NCI-H524 treated with DMSO at 0.1 percent for 48 hours (cell line): ENCODE measurements around the gene LSM14B.
A peak's percentile ranks its signal among the peaks of the same experiment; 100 is the strongest.

Experiments
- DNase-seq: peaks from one replicate; lab custom pipeline; 2025; lab: John Stamatoyannopoulos, UW

LSM14B gene

DNA sequence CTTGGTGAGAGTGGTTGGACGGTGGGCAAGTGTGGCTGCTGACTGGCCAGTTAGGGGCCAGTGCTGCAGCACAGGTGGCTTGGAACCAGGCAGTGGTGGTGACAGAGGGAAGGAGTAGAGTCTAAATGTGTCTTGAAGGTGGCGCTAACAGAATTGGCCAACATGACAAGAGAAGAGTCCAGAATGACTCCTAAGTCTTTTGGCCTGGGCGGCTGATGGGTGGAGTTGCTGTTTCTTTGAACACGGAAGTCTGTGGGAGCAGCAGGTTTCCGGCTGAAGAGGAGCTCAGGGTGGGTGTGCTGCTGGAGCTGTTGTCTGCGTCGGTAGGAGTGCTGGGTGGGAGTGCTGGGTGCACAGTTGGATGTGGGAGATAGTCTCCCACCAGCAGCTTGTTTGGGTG lies 10.1 kb downstream of the LSM14B start:
- DNase-seq: no peak

- no peak for DNase-seq
These were observed 11.0 kb downstream of the LSM14B start for GRCh38 chr20:62133051-62133845.

GRCh38 chr20:62133864-62134263 lies 11.6 kb downstream of the LSM14B start:
- DNase-seq: no peak

DNA sequence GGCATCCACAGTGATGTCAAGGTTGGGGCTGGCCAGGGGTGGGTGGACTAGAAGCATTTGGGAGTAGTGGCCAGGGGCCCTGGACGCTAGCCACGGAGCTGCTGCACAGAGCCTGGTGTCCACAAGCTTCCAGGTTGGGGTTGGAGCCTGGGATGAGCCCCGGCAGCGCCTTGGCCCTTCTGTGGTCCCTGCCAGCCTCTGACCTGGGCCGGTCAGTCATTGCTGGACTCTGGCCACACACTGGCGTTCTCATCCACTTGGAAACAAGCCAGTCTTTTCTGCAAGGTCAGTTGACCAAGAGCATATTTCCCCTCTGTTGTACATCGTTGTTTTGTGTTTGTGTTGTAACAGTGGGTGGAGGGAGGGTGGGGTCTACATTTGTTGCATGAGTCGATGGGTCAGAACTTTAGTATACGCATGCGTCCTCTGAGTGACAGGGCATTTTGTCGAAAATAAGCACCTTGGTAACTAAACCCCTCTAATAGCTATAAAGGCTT lies 12.5 kb downstream of the LSM14B start:
- DNase-seq: no peak

DNA sequence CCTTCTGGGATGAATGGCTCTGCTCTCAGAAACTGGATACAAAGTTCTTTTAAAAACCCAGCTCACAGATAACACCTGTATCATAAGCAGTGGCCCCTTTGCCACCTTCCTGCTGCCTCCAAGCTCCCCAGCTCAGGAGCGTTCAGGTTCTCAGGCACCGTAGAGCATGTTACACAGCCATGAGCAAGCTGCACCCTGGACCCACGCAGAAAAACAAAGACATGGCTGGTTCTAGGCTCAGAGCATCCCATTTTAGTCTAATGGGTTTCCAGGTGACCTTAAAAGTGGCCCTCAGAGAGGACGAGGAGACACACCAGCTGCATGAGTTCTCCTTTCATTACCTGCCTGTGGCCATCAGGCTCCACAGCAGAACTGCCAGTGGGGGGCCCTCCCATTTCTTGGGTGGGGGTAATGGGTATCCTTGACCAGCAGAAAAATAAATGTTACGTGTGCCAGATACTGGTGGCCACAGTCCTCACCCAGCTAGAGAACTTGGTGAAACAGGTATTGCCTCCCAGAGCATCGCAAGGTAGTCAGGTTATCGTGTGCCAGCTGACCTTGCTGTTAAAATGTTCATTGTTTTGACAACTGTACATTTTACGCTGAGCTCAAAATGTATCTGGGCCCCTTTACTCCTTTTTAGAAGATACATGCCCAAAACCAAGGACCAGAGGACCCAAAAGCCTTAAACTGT lies 13.4 kb downstream of the LSM14B start:
- DNase-seq: no peak

- no peak for DNase-seq
These were observed 14.2 kb downstream of the LSM14B start for GRCh38 chr20:62136283-62137091.

- no peak for DNase-seq
These were observed 14.8 kb downstream of the LSM14B start for GRCh38 chr20:62137092-62137384.

- no peak for DNase-seq
These were observed 15.4 kb downstream of the LSM14B start for GRCh38 chr20:62137478-62138203.

- DNase-seq: no peak
These were observed 15.9 kb downstream of the LSM14B start for GRCh38 chr20:62138204-62138543.

- DNase-seq: no peak
These were observed 16.6 kb downstream of the LSM14B start for GRCh38 chr20:62138912-62139311.

- no peak for DNase-seq
These were observed 17.4 kb downstream of the LSM14B start for GRCh38 chr20:62139636-62140035.

DNA sequence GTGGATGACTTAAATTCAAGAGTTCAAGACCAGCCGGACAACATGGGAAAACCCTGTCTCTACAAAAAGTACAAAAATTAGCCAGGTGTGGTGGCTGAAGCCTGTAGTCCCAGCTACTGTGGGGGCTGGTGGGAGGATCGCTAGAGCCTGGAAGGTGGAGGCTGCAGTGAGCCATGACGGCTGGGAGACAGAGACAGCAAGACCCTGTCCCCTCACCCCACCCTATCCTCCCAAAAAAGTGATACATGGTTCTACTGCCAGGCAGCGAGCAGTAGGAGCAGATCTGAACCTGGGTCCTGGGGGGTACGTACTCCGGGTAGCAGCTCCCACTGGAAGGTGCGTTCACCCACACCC lies 18.7 kb downstream of the LSM14B start:
- no peak for DNase-seq

DNA sequence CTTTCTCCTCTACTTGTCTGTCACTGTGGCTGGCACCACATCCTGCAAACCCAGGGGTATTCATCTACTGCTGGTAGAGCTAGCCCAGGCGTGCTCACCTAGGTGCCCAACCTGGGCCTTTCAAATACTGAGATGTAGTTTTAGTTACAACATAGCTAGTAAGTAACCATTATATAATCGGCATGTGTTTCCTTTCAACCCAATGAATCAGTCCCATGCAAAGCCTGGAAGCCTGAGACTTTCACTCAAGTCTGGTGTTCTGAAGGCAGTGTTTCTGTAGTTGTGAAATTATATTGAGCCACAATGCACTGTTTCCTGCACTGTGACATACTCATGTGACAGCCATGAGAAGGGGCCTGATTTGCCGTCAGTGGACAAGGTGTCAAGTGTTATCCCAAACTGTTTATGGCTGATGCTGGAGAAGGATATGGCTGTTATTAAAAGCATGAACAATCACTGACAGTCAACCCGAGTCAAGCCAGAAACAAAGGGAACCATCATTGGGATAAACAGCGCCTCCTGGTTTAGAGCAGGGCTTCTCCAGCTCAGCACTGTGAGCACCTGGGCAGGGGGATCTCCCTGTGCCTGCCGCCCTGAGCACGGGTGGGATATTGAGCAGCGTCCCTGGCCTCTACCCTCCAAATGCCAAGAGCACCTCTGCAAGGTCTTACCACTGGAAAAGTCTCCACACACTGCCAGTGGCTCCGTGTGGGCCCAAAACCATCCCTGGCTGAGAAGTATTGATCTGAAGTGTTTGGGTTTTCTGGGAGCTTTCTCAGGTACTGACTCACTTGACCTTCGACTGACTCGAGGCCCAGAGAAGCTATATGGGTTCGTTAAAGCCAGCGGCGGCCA lies 19.3 kb downstream of the LSM14B start:
- no peak for DNase-seq

GRCh38 chr20:62142252-62143080 lies 20.2 kb downstream of the LSM14B start:
- DNase-seq: no peak

- peak; percentile 15 for DNase-seq
These were observed 21.0 kb downstream of the LSM14B start, which contains the start of the genes PSMA7 and SS18L1 for GRCh38 chr20:62143081-62143956. TSS of gene PSMA7 (minus strand) at chr20:62143394. CDS start at chr20:62143303, 91 bp downstream. TSS of gene SS18L1 (plus strand) at chr20:62143769. CDS start at chr20:62143821, 52 bp downstream.

DNA sequence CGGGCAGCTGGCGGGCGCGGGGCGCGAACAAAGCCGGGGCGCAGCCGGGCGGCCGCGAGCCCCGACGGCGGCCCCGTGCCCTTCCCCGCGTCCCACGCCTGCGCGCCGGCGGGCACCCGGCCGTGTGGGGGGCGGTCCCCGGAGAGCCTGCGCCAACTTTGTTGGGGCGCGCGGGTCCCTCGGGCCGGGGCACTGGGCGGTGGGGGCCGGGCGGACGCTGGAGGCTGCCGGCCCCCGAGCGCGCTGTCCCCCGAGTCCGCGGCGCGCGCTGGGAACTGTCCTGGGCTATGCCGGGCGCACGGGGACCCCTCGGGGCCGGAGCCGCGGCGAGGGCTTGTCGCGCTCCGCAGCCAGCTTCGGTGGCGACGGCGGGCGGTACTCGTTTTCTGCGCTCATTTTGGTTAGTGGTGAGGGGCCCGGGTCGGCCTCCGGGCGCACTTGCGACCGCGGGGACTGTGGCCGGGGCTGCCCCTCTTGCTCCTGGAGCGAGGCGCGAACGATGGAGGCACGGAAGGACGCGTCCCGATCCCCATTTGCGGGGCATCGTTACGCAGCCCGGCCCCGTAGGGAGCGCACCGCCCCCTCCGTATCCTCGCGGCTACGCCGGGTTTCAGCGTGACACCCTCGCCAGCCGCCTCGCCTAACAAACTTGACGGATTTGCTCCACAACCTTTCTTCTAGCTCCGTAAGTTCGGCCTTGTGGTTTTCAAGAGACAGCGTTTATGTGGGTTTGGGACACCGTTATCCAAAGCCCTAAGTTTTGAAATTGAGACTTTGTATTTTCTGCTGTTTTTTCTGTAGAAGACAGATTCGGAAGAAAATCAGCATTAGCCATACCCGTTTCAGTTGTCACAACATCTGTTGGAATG lies 21.9 kb downstream of the LSM14B start:
- DNase-seq: no peak

DNA sequence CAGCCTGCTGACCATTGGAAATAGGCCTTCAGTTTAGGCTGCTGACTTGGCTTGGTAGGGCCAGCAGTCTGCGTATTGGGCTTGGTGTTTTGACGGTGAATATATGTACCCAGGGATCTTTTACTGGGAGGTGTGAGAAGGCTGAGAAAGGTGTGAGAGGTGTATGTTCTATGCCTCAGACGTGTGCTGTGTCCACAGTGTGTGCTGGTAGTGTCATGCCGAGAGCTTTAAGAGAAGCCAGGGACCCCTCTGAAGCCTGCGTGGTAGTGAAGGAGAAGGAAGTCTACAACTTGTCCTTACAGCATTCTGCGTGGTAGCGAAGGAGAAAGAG lies 23.4 kb downstream of the LSM14B start:
- no peak for DNase-seq

GRCh38 chr20:62146019-62146755 lies 23.9 kb downstream of the LSM14B start:
- no peak for DNase-seq
